Stimulated activated naive B cell treated with anti-CD40 and anti-IgM and Interleukin-4, amounts not matched to agents 10 μg/mL and 1 μg/mL and 100 μg/mL, for 72 hours (primary cell): ENCODE measurements around the gene ZCCHC14.

Experiments used
- ATAC-seq, 2 donors: fragments of 150-1000 bp; cut with Tn5 transposase; replicated peaks; 2 replicates each; pipeline ENCODE4 v1.10.0; 2021; ENCODE audit warnings: moderate library complexity in 1 of 2
- DNase-seq: peaks from one replicate; pipeline ENCODE4 v3.0.0; 2021
- H3K27ac Mint-ChIP-seq: one replicate; pipeline ENCODE4 v1.8.0; 2022; ENCODE audit warnings: mild to moderate bottlenecking, mixed read lengths
- H3K27me3 Mint-ChIP-seq, 2 donors: one replicate each; pipeline ENCODE4 v1.8.0; 2022; ENCODE audit warnings: mixed read lengths in 2 of 2
- H3K36me3 Mint-ChIP-seq, 2 donors: one replicate each; pipeline ENCODE4 v1.8.0; 2022; ENCODE audit warnings: mixed read lengths in 2 of 2, mild to moderate bottlenecking in 1 of 2
- H3K4me1 Mint-ChIP-seq, 2 donors: one replicate each; pipeline ENCODE4 v1.8.0; 2022; ENCODE audit warnings: mixed read lengths in 2 of 2, mild to moderate bottlenecking in 1 of 2
- H3K4me3 Mint-ChIP-seq, 2 donors: one replicate each; pipeline ENCODE4 v1.8.0; 2022; ENCODE audit warnings: mild to moderate bottlenecking in 2 of 2, mixed read lengths in 2 of 2, moderate library complexity in 1 of 2
- H3K9me3 Mint-ChIP-seq, 2 donors: one replicate each; pipeline ENCODE4 v1.8.0; 2022; ENCODE audit warnings: mixed read lengths in 2 of 2, mild to moderate bottlenecking in 1 of 2

The ZCCHC14 gene

GRCh38 chr16:87470332-87470731 is 22.5 kb downstream of the ZCCHC14 start:
- Mint-ChIP-seq H3K4me3 (no peak overlapping the region), H3K9me3 (no peaks in the 10 kb centered on the region), H3K27ac (no peak overlapping the region), H3K36me3 (peaks cover 0 to 5% of the 10 kb centered on the region in 2 donors), H3K4me1 (peaks cover 2% of the 10 kb centered on the region in 2 donors), H3K27me3 (peaks cover 15 to 17% of the 10 kb centered on the region in 2 donors)
- no peak for DNase-seq
- ATAC-seq, result no peak

- H3K36me3 Mint-ChIP-seq, result no peaks in the 10 kb centered on the region
- H3K27me3 Mint-ChIP-seq, result peaks cover 7 to 12% of the 10 kb centered on the region in 2 donors
- H3K4me1 Mint-ChIP-seq, result peaks cover 14% of the 10 kb centered on the region in 2 donors
- no peak overlapping the region for H3K4me3 Mint-ChIP-seq
- H3K27ac Mint-ChIP-seq, result no peak overlapping the region
- no peak for DNase-seq
- no peak for ATAC-seq
- no peaks in the 10 kb centered on the region for H3K9me3 Mint-ChIP-seq
Measured at GRCh38 chr16:87469169-87469568, 23.7 kb downstream of the ZCCHC14 start.

- Mint-ChIP-seq H3K36me3 (no peaks in the 10 kb centered on the region), H3K27me3 (peaks cover 4 to 14% of the 10 kb centered on the region in 2 donors), H3K9me3 (no peaks in the 10 kb centered on the region), H3K4me3 (no peak overlapping the region), H3K27ac (no peak overlapping the region), H3K4me1 (peaks cover 17 to 20% of the 10 kb centered on the region in 2 donors)
- no peak for DNase-seq
- no peak for ATAC-seq
Measured at GRCh38 chr16:87468550-87468949, 24.3 kb downstream of the ZCCHC14 start.

- DNase-seq (no peak), ATAC-seq (no peak)
- H3K36me3 Mint-ChIP-seq, result no peaks in the 10 kb centered on the region
- peaks cover 4 to 14% of the 10 kb centered on the region in 2 donors for H3K27me3 Mint-ChIP-seq
- H3K4me1 Mint-ChIP-seq, result peaks cover 17 to 23% of the 10 kb centered on the region in 2 donors
- H3K9me3 Mint-ChIP-seq, result no peaks in the 10 kb centered on the region
- H3K27ac Mint-ChIP-seq, result no peak overlapping the region
- H3K4me3 Mint-ChIP-seq, result no peak overlapping the region
Measured at GRCh38 chr16:87466975-87467501, 25.8 kb downstream of the ZCCHC14 start.

DNA sequence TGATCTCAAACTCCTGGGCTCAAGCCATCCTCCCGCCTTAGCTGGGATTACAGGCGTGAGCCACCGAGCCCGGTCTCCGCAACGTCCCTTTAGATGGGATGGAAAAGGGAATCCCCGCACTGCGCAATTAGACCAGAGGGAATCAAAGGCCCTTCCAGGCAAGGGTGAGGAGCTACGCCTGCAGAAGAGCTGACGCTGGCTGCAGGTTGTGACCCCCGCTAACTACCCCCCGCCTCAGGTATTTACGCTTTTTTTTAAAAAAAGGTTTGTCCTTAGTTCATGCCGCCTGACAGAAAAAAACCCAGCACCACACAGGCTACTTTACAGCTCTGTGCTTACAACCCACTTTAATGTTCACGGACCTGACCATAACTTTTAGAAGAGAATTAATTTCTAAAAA is 26.9 kb downstream of the ZCCHC14 start:
- Mint-ChIP-seq H3K27me3 (peaks cover 4 to 14% of the 10 kb centered on the region in 2 donors), H3K9me3 (no peaks in the 10 kb centered on the region), H3K36me3 (no peaks in the 10 kb centered on the region), H3K4me1 (peaks cover 19 to 23% of the 10 kb centered on the region in 2 donors), H3K4me3 (no peak overlapping the region), H3K27ac (no peak overlapping the region)
- DNase-seq (no peak), ATAC-seq (no peak)

DNA sequence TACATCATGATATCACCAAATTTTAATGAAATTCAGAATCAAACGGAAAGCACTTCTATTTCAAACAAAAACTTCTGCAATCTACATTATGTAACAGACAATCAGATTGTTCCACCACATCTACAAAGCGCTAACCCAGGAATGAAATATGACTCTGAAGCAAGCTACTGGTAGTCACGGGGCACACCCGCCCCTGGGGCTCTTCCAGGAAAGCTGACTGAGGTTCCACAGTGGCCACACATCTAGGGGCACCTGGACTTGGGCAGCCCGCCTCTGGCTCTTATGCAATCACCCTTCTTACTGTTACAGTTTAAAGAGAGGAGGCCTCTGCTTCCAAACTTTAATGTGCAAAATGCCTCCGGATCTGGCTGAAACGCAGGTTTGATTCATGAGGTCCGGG is 27.5 kb downstream of the ZCCHC14 start:
- Mint-ChIP-seq H3K27me3 (peaks cover 4 to 14% of the 10 kb centered on the region in 2 donors), H3K4me3 (peak overlapping the region; percentile 68 to 74), H3K27ac (peak overlapping the region; percentile 82), H3K9me3 (no peaks in the 10 kb centered on the region), H3K4me1 (peaks cover 20 to 23% of the 10 kb centered on the region in 2 donors), H3K36me3 (no peaks in the 10 kb centered on the region)
- ATAC-seq, result peak in 1 of 2 donors; percentile 10
- no peak for DNase-seq

DNA sequence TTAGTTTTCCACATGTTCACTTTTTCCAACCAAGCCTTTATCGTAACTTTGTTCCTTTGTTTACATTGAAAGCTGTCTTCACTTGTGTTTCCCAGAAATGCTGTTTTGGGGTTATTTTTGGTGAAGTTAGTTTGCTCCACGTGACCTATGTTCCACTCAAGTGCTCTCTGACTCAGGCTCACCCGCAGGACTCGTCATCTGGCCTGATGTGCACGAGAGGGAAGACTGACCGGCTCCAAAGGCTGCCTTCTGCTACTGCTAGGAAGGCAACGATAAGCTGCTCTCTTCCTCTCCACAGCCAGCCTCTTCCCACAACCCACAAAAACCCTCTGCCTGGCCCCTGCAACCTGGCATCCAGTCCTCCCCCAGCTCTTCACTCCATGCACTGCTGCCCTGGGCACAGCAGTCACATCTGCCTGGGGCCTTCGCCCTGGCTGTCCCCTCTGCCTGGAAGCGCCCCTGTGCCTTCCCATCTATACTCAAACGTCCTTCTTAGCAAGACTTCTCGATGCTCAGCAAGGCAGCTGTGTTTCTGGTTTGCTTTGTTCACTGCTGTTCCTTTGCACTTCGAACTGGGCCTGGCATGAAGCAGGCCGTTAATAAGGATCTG is 28.0 kb downstream of the ZCCHC14 start:
- H3K27ac Mint-ChIP-seq, result peak overlapping the region; percentile 82
- peaks cover 0 to 1% of the 10 kb centered on the region in 2 donors for H3K36me3 Mint-ChIP-seq
- DNase-seq (peak; percentile 42), ATAC-seq (peak; percentile 87 to 90)
- no peaks in the 10 kb centered on the region for H3K9me3 Mint-ChIP-seq
- H3K27me3 Mint-ChIP-seq, result peaks cover 4 to 14% of the 10 kb centered on the region in 2 donors
- peaks cover 20 to 23% of the 10 kb centered on the region in 2 donors for H3K4me1 Mint-ChIP-seq
- H3K4me3 Mint-ChIP-seq, result peak overlapping the region; percentile 68 to 74

- H3K36me3 Mint-ChIP-seq, result peaks cover 0 to 2% of the 10 kb centered on the region in 2 donors
- peak overlapping the region; percentile 68 to 74 for H3K4me3 Mint-ChIP-seq
- no peaks in the 10 kb centered on the region for H3K9me3 Mint-ChIP-seq
- DNase-seq (peak; percentile 43), ATAC-seq (peak; percentile 83 to 84)
- H3K27ac Mint-ChIP-seq, result peak overlapping the region; percentile 82
- H3K4me1 Mint-ChIP-seq, result peaks cover 20 to 23% of the 10 kb centered on the region in 2 donors
- peaks cover under 1 to 14% of the 10 kb centered on the region in 2 donors for H3K27me3 Mint-ChIP-seq
Measured at GRCh38 chr16:87463722-87464690, 28.8 kb downstream of the ZCCHC14 start.

GRCh38 chr16:87461466-87461991 is 31.3 kb downstream of the ZCCHC14 start:
- Mint-ChIP-seq H3K4me3 (no peak overlapping the region), H3K4me1 (peaks cover 22 to 37% of the 10 kb centered on the region in 2 donors), H3K27me3 (peaks cover 0 to 14% of the 10 kb centered on the region in 2 donors), H3K9me3 (no peaks in the 10 kb centered on the region), H3K27ac (no peak overlapping the region), H3K36me3 (peaks cover 0 to 5% of the 10 kb centered on the region in 2 donors)
- peak; percentile 11 for DNase-seq
- no peak for ATAC-seq

GRCh38 chr16:87460936-87461335 is 31.9 kb downstream of the ZCCHC14 start:
- Mint-ChIP-seq H3K9me3 (no peaks in the 10 kb centered on the region), H3K4me3 (no peak overlapping the region), H3K36me3 (peaks cover 0 to 5% of the 10 kb centered on the region in 2 donors), H3K27ac (no peak overlapping the region), H3K27me3 (peaks cover 0 to 14% of the 10 kb centered on the region in 2 donors), H3K4me1 (peaks cover 22 to 37% of the 10 kb centered on the region in 2 donors)
- ATAC-seq (no peak), DNase-seq (no peak)

GRCh38 chr16:87459833-87460232 is 33.0 kb downstream of the ZCCHC14 start:
- Mint-ChIP-seq H3K4me3 (no peak overlapping the region), H3K27me3 (peaks cover 0 to 7% of the 10 kb centered on the region in 2 donors), H3K36me3 (peaks cover 0 to 5% of the 10 kb centered on the region in 2 donors), H3K4me1 (peaks cover 17 to 30% of the 10 kb centered on the region in 2 donors), H3K9me3 (no peaks in the 10 kb centered on the region), H3K27ac (no peak overlapping the region)
- DNase-seq, result no peak
- ATAC-seq, result no peak

DNA sequence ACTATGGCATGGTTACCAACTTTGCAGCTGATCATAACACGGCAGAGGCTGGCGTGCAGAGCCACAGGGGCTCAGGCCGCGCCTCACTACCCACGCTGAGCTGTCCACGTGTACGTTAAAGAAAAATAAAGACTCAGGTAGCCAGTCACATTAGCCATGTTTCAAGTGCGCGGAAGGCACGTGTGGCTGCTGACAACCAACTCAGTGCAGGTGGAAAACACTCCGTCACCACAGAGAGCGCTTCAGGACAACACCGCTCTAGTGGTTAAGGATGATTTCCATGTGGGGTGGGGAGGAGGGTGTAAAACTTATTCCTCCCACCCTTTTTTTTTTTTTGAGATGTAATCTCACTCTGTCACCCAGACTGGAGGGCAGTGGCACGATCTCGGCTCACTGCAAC is 33.8 kb downstream of the ZCCHC14 start:
- no peak overlapping the region for H3K27ac Mint-ChIP-seq
- peaks cover 0 to 5% of the 10 kb centered on the region in 2 donors for H3K36me3 Mint-ChIP-seq
- DNase-seq (no peak), ATAC-seq (no peak)
- H3K9me3 Mint-ChIP-seq, result no peaks in the 10 kb centered on the region
- H3K4me3 Mint-ChIP-seq, result no peak overlapping the region
- peaks cover 9 to 22% of the 10 kb centered on the region in 2 donors for H3K4me1 Mint-ChIP-seq
- peaks cover 0 to 4% of the 10 kb centered on the region in 2 donors for H3K27me3 Mint-ChIP-seq

DNA sequence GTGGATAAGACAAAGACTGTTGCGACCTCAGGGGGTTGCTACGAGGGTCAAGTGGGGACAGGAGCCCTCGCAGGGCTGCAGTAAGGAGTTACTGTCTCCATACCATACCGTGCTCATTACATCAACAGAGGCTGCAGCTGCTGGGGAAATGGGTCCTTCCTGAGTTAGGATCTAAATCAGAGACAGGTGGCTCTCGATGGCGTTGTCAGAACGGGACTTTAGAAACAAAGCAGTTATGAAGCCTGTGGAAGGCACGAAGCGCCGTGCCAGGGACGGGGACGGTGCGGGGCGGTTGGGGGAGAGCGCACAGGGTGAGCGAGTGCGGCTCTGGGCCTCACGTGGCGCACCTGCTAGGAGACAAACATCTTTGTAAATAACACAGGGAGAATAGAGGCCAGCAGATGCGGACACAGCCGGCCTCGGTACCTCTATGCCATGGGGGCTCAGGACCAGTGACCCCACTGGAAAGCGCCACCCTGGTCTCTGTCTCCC is 34.4 kb downstream of the ZCCHC14 start:
- DNase-seq (no peak), ATAC-seq (no peak)
- Mint-ChIP-seq H3K9me3 (no peaks in the 10 kb centered on the region), H3K4me3 (no peak overlapping the region), H3K36me3 (peaks cover 0 to 5% of the 10 kb centered on the region in 2 donors), H3K27me3 (no peaks in the 10 kb centered on the region), H3K4me1 (peaks cover 6 to 16% of the 10 kb centered on the region in 2 donors), H3K27ac (peak overlapping the region; percentile 6)
